Testis (tissue), 3 donors: ENCODE data around the gene TFCP2L1. TPM values are rescaled to one million over a fixed set of nuclear protein-coding genes. Genes with fewer than 3 reads are reported as not detected.

ENCODE experiments used
- DNase-seq: peaks from one replicate; pipeline ENCODE4 v3.0.0-alpha.2; 2019
- H3K27ac ChIP-seq, 2 donors: fragments of 200-600 bp; sonication (generic); one replicate each; pipeline ENCODE4 v1.5.1; 2019
- H3K27me3 ChIP-seq: fragments of 200-600 bp; sonication (generic); one replicate; pipeline ENCODE4 v1.5.1; 2019
- H3K36me3 ChIP-seq: fragments of 200-600 bp; sonication (generic); one replicate; pipeline ENCODE4 v1.5.1; 2017; ENCODE audit warnings: low read depth; ENCODE audit errors: missing control alignments
- H3K4me1 ChIP-seq: fragments of 200-600 bp; sonication (generic); one replicate; pipeline ENCODE4 v1.5.1; 2019
- H3K4me3 ChIP-seq, 2 donors: fragments of 200-600 bp; sonication (generic); one replicate each; pipeline ENCODE4 v1.5.1; 2017 to 2019
- H3K9me3 ChIP-seq: fragments of 200-600 bp; sonication (generic); one replicate; pipeline ENCODE4 v1.5.1; 2017
- CTCF ChIP-seq, 3 experiments: fragments of 450-650 bp in 2 of 3; fragments of 200-600 bp in 1 of 3; sonication (generic) in 1 of 3; IDR thresholded peaks; one replicate each; pipeline ENCODE4 v1.5.1; 2016 to 2019; ENCODE audit warnings: antibody characterized with exemption in 3 of 3, mild to moderate bottlenecking in 2 of 3, moderate library complexity in 1 of 3
- POLR2A ChIP-seq: fragments of 450-650 bp; IDR thresholded peaks from one replicate; pipeline ENCODE4 v1.6.1; 2017; ENCODE audit warnings: antibody characterized with exemption, mild to moderate bottlenecking, moderate library complexity
- WGBS, 2 donors: methylation state at CpG; one replicate each; pipeline ENCODE4 v1.1.5; 2018; 5-methylcytosine and 5-hydroxymethylcytosine counted together
- intact Hi-C: fragments of 100-400 bp; cut with DNase I; formaldehyde crosslinking; loops from one replicate; pipeline ENCODE4 v1.15.1; 2023; ENCODE audit warnings: low total_unique reads
- polyA plus RNA-seq: library from polyadenylated mRNA; stranded (reverse); fragments of 350-450 nt; fragmentation: Illumina TruSeq; extraction: RNeasy Lipid Tissue Mini Kit (QIAGEN cat#74804); gene quantifications from one replicate; pipeline ENCODE4 v1.2.3, GENCODE V29; 2014; ENCODE audit warnings: low read depth, low replicate concordance; ENCODE audit not compliant: insufficient read depth
- total RNA-seq, 2 donors: library from RNA; depleted of rRNA; stranded (reverse); fragments of >200 nt; gene quantifications; one replicate each; pipeline ENCODE4 v1.2.3, GENCODE V29; 2016

The TFCP2L1 gene
- total and polyA plus RNA-seq, 3 donors from 2014 or later, result 2.5 to 5.1 (median 3.1) TPM

- no peak for DNase-seq
- no peaks in the 10 kb centered on the region for H3K36me3 ChIP-seq
- intact Hi-C loops, result no loop called here
- no peaks in the 10 kb centered on the region for H3K27me3 ChIP-seq
- no peak for TF ChIP-seq CTCF (IDR thresholded peaks at IDR 0.05)
- TF ChIP-seq POLR2A, result no peak
- H3K9me3 ChIP-seq, result no peaks in the 10 kb centered on the region
- no peak overlapping the region for H3K4me3 ChIP-seq
- no peak overlapping the region for H3K27ac ChIP-seq
- 87 to 92% methylated on average over 10 to 13 of the region's 13 CpGs for WGBS, 2 donors
- no peaks in the 10 kb centered on the region for H3K4me1 ChIP-seq
Observed at GRCh38 chr2:121253674-121254240, 31.2 kb downstream of the TFCP2L1 start.

- Histone ChIP-seq H3K27ac (no peak overlapping the region), H3K36me3 (no peaks in the 10 kb centered on the region), H3K27me3 (no peaks in the 10 kb centered on the region), H3K4me3 (no peak overlapping the region), H3K4me1 (no peaks in the 10 kb centered on the region), H3K9me3 (no peaks in the 10 kb centered on the region)
- WGBS, 2 donors, result 93 to 99% methylated on average over 12 of the region's 12 CpGs
- no peak for DNase-seq
- intact Hi-C loops, result no loop called here
- no peak for TF ChIP-seq POLR2A
- TF ChIP-seq CTCF (IDR thresholded peaks at IDR 0.05), result no peak
Observed at GRCh38 chr2:121253021-121253673, 31.9 kb downstream of the TFCP2L1 start.

GRCh38 chr2:121251497-121251896 is 33.5 kb downstream of the TFCP2L1 start:
- Histone ChIP-seq H3K4me3 (no peak overlapping the region), H3K36me3 (no peaks in the 10 kb centered on the region), H3K9me3 (no peaks in the 10 kb centered on the region), H3K27ac (no peak overlapping the region), H3K4me1 (no peaks in the 10 kb centered on the region), H3K27me3 (no peaks in the 10 kb centered on the region)
- 86 to 100% methylated on average over 1 of the region's 1 CpG for WGBS, 2 donors
- intact Hi-C loops, result no loop called here
- DNase-seq, result no peak
- TF ChIP-seq CTCF (IDR thresholded peaks at IDR 0.05) (no peak), POLR2A (no peak)

GRCh38 chr2:121248766-121249343 is 36.1 kb downstream of the TFCP2L1 start:
- TF ChIP-seq CTCF (IDR thresholded peaks at IDR 0.05), result no peak
- no peak for TF ChIP-seq POLR2A
- H3K27ac ChIP-seq, result no peak overlapping the region
- no peaks in the 10 kb centered on the region for H3K36me3 ChIP-seq
- no peaks in the 10 kb centered on the region for H3K4me1 ChIP-seq
- H3K9me3 ChIP-seq, result no peaks in the 10 kb centered on the region
- no peak overlapping the region for H3K4me3 ChIP-seq
- WGBS, 2 donors, result 79 to 88% methylated on average over 15 to 18 of the region's 18 CpGs
- H3K27me3 ChIP-seq, result no peaks in the 10 kb centered on the region
- DNase-seq, result no peak
- intact Hi-C loops, result no loop called here
